ACC112 (cell line): ENCODE data around the gene PITPNB.

Source experiments
- H2AFZ ChIP-seq: fragments of 200-600 bp; sonication (generic); one replicate; pipeline ENCODE4 v1.6.0; 2017; ENCODE audit warnings: antibody characterized with exemption, low read length; ENCODE audit not compliant: unreplicated experiment
- H3K27ac ChIP-seq: fragments of 200-600 bp; sonication (generic); 2 replicates; pipeline ENCODE4 v1.5.1; 2014; ENCODE audit warnings: low read depth, mild to moderate bottlenecking, antibody characterized with exemption, low read length, moderate library complexity
- H3K27me3 ChIP-seq: fragments of 200-600 bp; sonication (generic); 2 replicates; pipeline ENCODE4 v1.6.1; 2014; ENCODE audit warnings: mild to moderate bottlenecking, antibody characterized with exemption, low read length, moderate library complexity, mixed read lengths; ENCODE audit not compliant: insufficient read depth
- H3K36me3 ChIP-seq: fragments of 200-600 bp; sonication (generic); 2 replicates; pipeline ENCODE4 v1.6.1; 2016; ENCODE audit warnings: mild to moderate bottlenecking, antibody characterized with exemption, low read length, moderate library complexity, mixed read lengths; ENCODE audit not compliant: insufficient read depth
- H3K4me1 ChIP-seq: fragments of 200-600 bp; sonication (generic); one replicate; pipeline ENCODE4 v1.6.1; 2016; ENCODE audit warnings: low read length, mixed read lengths; ENCODE audit not compliant: insufficient read depth, unreplicated experiment, control insufficient read depth
- H3K4me3 ChIP-seq: fragments of 200-600 bp; sonication (generic); 2 replicates; pipeline ENCODE4 v1.5.1; 2014; ENCODE audit warnings: mild to moderate bottlenecking, low read depth, low read length
- H3K79me2 ChIP-seq: fragments of 200-600 bp; sonication (generic); one replicate; pipeline ENCODE4 v1.6.0; 2016; ENCODE audit warnings: low read length; ENCODE audit not compliant: control insufficient read depth, unreplicated experiment, insufficient read depth

The PITPNB gene

DNA sequence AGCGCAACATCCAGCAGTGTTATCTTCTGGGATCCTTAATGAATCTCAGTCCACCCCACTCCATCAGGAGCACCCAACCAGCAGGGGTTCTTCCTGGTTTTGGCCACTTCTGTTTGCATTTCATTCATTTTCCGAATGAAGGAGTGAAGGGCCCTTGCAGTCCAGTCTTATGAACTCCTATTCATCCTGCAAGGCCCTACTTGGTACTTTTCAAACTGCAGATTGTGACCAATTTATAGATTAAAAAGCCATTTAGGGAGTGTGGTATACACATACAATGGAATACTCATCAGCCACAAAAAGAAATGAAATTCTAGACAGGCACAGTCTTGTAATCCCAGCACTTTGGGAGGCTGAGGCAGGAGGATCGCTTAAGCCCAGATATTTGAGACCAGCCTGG lies 107.3 kb downstream of the PITPNB start:
- Histone ChIP-seq H3K79me2 (no peaks in the 10 kb centered on the region), H3K4me1 (no peaks in the 10 kb centered on the region), H3K27me3 (no peaks in the 10 kb centered on the region), H3K4me3 (no peak overlapping the region), H2AFZ (no peak overlapping the region), H3K36me3 (no peaks in the 10 kb centered on the region), H3K27ac (no peak overlapping the region)

DNA sequence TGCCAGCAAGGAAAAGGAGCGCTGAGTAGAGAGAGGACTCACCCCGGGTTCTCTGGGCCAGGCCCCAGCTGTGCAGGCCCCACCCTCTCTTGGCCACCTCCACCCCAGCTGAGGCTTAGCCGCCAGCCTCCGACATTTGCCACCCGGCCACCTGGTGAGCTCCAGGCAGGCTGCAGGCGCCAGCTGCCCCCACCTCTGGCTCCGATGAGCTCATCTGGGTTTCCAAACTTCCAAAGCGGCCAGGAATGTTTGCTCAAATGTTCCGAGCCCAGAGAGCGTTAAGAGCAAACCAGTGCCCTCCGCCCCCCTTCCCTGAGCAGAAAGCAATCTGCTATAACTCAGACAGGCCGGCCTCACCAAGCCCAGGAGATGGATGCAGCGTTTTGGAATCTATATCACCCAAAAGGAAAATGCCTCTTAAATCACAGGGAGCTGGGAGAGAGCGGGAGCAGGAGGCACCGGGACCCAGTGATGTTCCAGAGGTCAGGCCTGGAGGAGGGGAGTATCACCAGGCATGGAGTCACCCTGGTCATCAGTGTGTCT lies 108.4 kb downstream of the PITPNB start:
- Histone ChIP-seq H3K4me3 (no peak overlapping the region), H3K27ac (no peak overlapping the region), H3K79me2 (no peaks in the 10 kb centered on the region), H3K27me3 (no peaks in the 10 kb centered on the region), H3K36me3 (no peaks in the 10 kb centered on the region), H3K4me1 (no peaks in the 10 kb centered on the region), H2AFZ (no peak overlapping the region)

DNA sequence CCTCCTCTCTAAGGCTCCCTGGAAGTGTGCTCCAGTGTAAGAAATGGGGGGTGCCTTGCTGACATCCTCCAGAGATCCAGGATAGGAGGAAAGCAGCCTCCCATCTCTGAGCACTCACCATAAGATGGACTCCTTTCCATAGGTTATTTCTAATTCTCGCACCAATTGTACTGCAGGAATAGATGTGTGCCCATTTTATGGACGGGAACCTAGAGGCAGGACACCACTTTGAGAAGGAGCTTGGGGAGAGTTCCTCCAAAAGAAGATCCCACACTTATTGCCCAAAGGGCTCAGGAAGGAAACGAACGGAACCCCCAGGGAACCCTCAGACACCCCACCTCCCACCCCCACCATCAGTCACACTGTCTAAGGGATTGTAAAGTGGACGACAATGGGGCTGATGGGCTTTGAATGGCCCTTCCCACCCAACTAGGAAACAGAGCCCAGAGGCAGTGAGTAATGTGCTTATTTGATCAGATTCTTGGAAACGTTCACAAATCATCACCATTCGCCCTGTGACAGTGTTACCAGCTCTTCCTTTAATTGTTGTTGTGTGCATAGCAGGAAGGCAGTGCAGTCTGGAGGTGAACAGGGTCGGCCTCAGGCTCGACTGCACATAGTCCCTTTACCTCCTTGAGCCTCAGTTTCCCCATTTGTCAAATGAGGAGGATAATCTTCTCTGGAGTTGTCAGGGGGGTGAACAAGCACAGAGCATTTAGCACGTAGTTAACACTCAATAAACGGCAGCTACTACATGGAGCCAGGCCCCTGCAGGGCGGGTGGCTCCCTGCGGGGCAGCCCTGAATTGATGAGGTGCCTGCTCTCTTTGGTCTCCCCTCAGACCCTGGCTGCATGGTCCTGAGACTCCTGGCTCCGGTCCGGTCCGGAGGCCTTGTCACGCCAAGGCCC lies 109.1 kb downstream of the PITPNB start:
- Histone ChIP-seq H3K27ac (no peak overlapping the region), H3K27me3 (no peaks in the 10 kb centered on the region), H3K4me3 (no peak overlapping the region), H3K4me1 (no peaks in the 10 kb centered on the region), H2AFZ (no peak overlapping the region), H3K79me2 (no peaks in the 10 kb centered on the region), H3K36me3 (no peaks in the 10 kb centered on the region)

- H3K27me3 ChIP-seq: no peaks in the 10 kb centered on the region
- no peaks in the 10 kb centered on the region for H3K4me1 ChIP-seq
- H3K27ac ChIP-seq: no peak overlapping the region
- no peak overlapping the region for H2AFZ ChIP-seq
- no peaks in the 10 kb centered on the region for H3K79me2 ChIP-seq
- no peak overlapping the region for H3K4me3 ChIP-seq
- H3K36me3 ChIP-seq: no peaks in the 10 kb centered on the region
Observed at GRCh38 chr22:27809226-27809603, 109.8 kb downstream of the PITPNB start.

GRCh38 chr22:27808451-27809225 lies 110.4 kb downstream of the PITPNB start:
- no peaks in the 10 kb centered on the region for H3K4me1 ChIP-seq
- H3K79me2 ChIP-seq: no peaks in the 10 kb centered on the region
- no peak overlapping the region for H2AFZ ChIP-seq
- H3K27ac ChIP-seq: no peak overlapping the region
- no peaks in the 10 kb centered on the region for H3K36me3 ChIP-seq
- H3K4me3 ChIP-seq: no peak overlapping the region
- H3K27me3 ChIP-seq: no peaks in the 10 kb centered on the region

DNA sequence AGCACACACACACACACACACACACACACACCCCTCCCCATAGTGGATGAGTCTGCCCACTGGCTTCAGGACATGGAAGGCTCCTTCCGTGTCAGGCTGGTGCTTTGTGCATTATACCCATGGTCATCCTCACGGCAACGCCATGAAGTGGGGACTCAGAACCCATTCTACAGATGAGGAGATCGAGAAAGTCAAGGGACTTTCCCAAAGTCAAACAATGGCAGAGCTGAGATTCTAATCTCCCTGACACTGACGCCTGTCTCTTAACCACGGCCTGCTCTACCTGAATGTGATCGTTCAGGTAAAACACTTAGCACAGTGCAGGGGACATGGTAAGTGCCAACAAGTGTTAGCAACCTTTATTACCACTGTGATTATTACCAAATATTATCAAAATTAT lies 113.2 kb downstream of the PITPNB start:
- Histone ChIP-seq H3K27me3 (no peaks in the 10 kb centered on the region), H3K4me3 (no peak overlapping the region), H3K4me1 (no peaks in the 10 kb centered on the region), H3K79me2 (no peaks in the 10 kb centered on the region), H3K27ac (no peak overlapping the region), H3K36me3 (no peaks in the 10 kb centered on the region), H2AFZ (no peak overlapping the region)

GRCh38 chr22:27804470-27805297 lies 114.4 kb downstream of the PITPNB start:
- Histone ChIP-seq H3K36me3 (no peaks in the 10 kb centered on the region), H2AFZ (no peak overlapping the region), H3K27me3 (no peaks in the 10 kb centered on the region), H3K4me1 (no peaks in the 10 kb centered on the region), H3K27ac (no peak overlapping the region), H3K79me2 (no peaks in the 10 kb centered on the region), H3K4me3 (no peak overlapping the region)

DNA sequence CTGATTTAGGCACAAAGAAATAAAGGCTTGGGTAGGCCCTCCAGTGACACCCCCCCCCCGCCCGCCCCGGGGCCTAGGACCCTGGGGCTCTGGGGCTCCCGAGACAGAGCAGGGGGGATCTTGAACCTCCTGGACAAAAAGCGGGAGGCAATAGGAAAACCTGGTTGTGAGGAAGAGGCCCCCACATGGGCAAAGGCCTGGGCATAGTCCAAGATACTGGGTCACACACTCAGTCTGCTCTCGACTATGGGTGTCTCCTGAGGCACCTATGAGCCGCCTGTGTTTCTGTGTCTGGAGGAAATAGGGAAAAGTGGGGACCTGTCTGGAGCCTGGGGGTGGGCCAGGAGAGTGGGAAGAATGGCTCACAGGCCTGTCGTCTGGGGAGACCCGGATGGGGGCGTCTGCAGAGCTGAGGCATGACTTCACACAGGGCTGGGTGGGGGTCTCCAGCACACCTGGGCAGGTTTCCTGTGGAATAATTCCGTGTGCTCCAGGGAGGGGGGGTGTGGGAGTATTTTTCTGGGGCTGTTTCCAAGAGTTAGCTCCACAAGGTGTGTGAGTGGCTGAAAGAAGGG lies 115.1 kb downstream of the PITPNB start:
- H2AFZ ChIP-seq: no peak overlapping the region
- H3K36me3 ChIP-seq: no peaks in the 10 kb centered on the region
- no peak overlapping the region for H3K27ac ChIP-seq
- H3K4me1 ChIP-seq: no peaks in the 10 kb centered on the region
- H3K4me3 ChIP-seq: no peak overlapping the region
- H3K79me2 ChIP-seq: no peaks in the 10 kb centered on the region
- no peaks in the 10 kb centered on the region for H3K27me3 ChIP-seq

- peak overlapping the region; percentile 68 for H2AFZ ChIP-seq
- H3K27me3 ChIP-seq: no peaks in the 10 kb centered on the region
- no peaks in the 10 kb centered on the region for H3K79me2 ChIP-seq
- H3K4me3 ChIP-seq: peak overlapping the region; percentile 84
- H3K36me3 ChIP-seq: no peaks in the 10 kb centered on the region
- H3K27ac ChIP-seq: no peak overlapping the region; the same call in 1 of the 2 replicates
- no peaks in the 10 kb centered on the region for H3K4me1 ChIP-seq
Observed at GRCh38 chr22:27802346-27803073, 116.5 kb downstream of the PITPNB start.
